Right atrium auricular region (tissue), 2 donors: ENCODE measurements around the gene RHBDF1. TPM values are rescaled to one million over a fixed set of nuclear protein-coding genes. Genes with fewer than 3 reads are reported as not detected.

Source experiments
- DNase-seq: peaks from one replicate; pipeline ENCODE4 v3.0.0-alpha.2; 2019; ENCODE audit warnings: low spot score
- H3K27ac ChIP-seq, 2 donors: fragments of 200-600 bp; sonication (generic); 1 replicate in 1 of 2; 2 replicates in 1 of 2; pipeline ENCODE4 v1.5.1; 2016 to 2019
- H3K27me3 ChIP-seq, 2 donors: fragments of 200-600 bp; sonication (generic); one replicate each; pipeline versions ENCODE4 v1.5.1 to v1.6.0; 2017 to 2019
- H3K36me3 ChIP-seq: fragments of 200-600 bp; sonication (generic); one replicate; pipeline ENCODE4 v1.5.1; 2016
- H3K4me1 ChIP-seq, 2 donors: fragments of 200-600 bp; sonication (generic); one replicate each; pipeline versions ENCODE4 v1.5.1 to v1.6.0; 2017 to 2019
- H3K4me3 ChIP-seq, 2 donors: fragments of 200-600 bp; sonication (generic); 1 replicate in 1 of 2; 2 replicates in 1 of 2; pipeline ENCODE4 v1.5.1; 2017 to 2019; ENCODE audit warnings: mild to moderate bottlenecking in 1 of 2, moderate library complexity in 1 of 2
- H3K9me3 ChIP-seq, 2 donors: fragments of 200-600 bp; sonication (generic); one replicate each; pipeline ENCODE4 v1.5.1; 2019
- CTCF ChIP-seq, 2 donors: fragments of 200-600 bp; sonication (generic); IDR thresholded peaks; one replicate each; pipeline ENCODE4 v1.5.1; 2019; ENCODE audit warnings: antibody characterized with exemption in 2 of 2
- total RNA-seq, 2 donors: library from RNA; depleted of rRNA; stranded (reverse); fragments of >200 nt; gene quantifications; one replicate each; pipeline ENCODE4 v1.1.0, GENCODE V29; 2016

Gene RHBDF1
- total RNA-seq, 2 donors from 2014 or later, result 12.0 to 25.4 TPM

GRCh38 chr16:45454-45853 lies 27.0 kb downstream of the RHBDF1 start:
- H3K36me3 ChIP-seq, result no peaks in the 10 kb centered on the region
- no peak for TF ChIP-seq CTCF (IDR thresholded peaks at IDR 0.05)
- no peaks in the 10 kb centered on the region for H3K27me3 ChIP-seq
- H3K27ac ChIP-seq, result no peak overlapping the region
- H3K4me1 ChIP-seq, result no peaks in the 10 kb centered on the region
- no peak for DNase-seq
- H3K4me3 ChIP-seq, result no peak overlapping the region
- H3K9me3 ChIP-seq, result no peaks in the 10 kb centered on the region

GRCh38 chr16:44655-45054 lies 27.8 kb downstream of the RHBDF1 start:
- Histone ChIP-seq H3K27me3 (no peaks in the 10 kb centered on the region), H3K9me3 (no peaks in the 10 kb centered on the region), H3K27ac (no peak overlapping the region), H3K4me1 (no peaks in the 10 kb centered on the region), H3K36me3 (no peaks in the 10 kb centered on the region), H3K4me3 (no peak overlapping the region)
- no peak for DNase-seq
- no peak for TF ChIP-seq CTCF (IDR thresholded peaks at IDR 0.05)

- DNase-seq, result no peak
Measured at GRCh38 chr16:43294-43693, 29.1 kb downstream of the RHBDF1 start.

GRCh38 chr16:42691-43090 lies 29.7 kb downstream of the RHBDF1 start:
- Histone ChIP-seq H3K27me3 (no peaks in the 10 kb centered on the region), H3K9me3 (no peaks in the 10 kb centered on the region), H3K4me1 (no peaks in the 10 kb centered on the region), H3K4me3 (no peak overlapping the region), H3K27ac (no peak overlapping the region), H3K36me3 (no peaks in the 10 kb centered on the region)
- TF ChIP-seq CTCF (IDR thresholded peaks at IDR 0.05), result no peak
- no peak for DNase-seq

More at GRCh38 chr16:43294-43693, 29.1 kb downstream of the RHBDF1 start:
- Histone ChIP-seq H3K9me3 (no peaks in the 10 kb centered on the region), H3K4me1 (no peaks in the 10 kb centered on the region), H3K27me3 (no peaks in the 10 kb centered on the region), H3K27ac (no peak overlapping the region), H3K36me3 (no peaks in the 10 kb centered on the region), H3K4me3 (no peak overlapping the region)
- no peak for TF ChIP-seq CTCF (IDR thresholded peaks at IDR 0.05)

- Histone ChIP-seq H3K36me3 (no peaks in the 10 kb centered on the region), H3K9me3 (no peaks in the 10 kb centered on the region), H3K4me1 (no peaks in the 10 kb centered on the region), H3K27me3 (no peaks in the 10 kb centered on the region), H3K27ac (no peak overlapping the region), H3K4me3 (peak overlapping the region in 1 of 2 donors; percentile 24)
- TF ChIP-seq CTCF (IDR thresholded peaks at IDR 0.05), result no peak
- DNase-seq, result no peak
Measured at GRCh38 chr16:42069-42457, 30.4 kb downstream of the RHBDF1 start.

GRCh38 chr16:41439-42068 lies 30.9 kb downstream of the RHBDF1 start:
- H3K4me3 ChIP-seq, result peak overlapping the region in 1 of 2 donors; percentile 24
- no peak for DNase-seq
- no peaks in the 10 kb centered on the region for H3K9me3 ChIP-seq
- H3K4me1 ChIP-seq, result no peaks in the 10 kb centered on the region
- no peak overlapping the region for H3K27ac ChIP-seq
- no peaks in the 10 kb centered on the region for H3K27me3 ChIP-seq
- TF ChIP-seq CTCF (IDR thresholded peaks at IDR 0.05), result no peak
- no peaks in the 10 kb centered on the region for H3K36me3 ChIP-seq
